Measurements from ENCODE around the gene TRPV6. TPM values are rescaled to one million over a fixed set of nuclear protein-coding genes. Genes with fewer than 3 reads are reported as not detected.

Gene TRPV6
- total RNA-seq, 1 donor from 2014 or later, result under 0.01 TPM

DNA sequence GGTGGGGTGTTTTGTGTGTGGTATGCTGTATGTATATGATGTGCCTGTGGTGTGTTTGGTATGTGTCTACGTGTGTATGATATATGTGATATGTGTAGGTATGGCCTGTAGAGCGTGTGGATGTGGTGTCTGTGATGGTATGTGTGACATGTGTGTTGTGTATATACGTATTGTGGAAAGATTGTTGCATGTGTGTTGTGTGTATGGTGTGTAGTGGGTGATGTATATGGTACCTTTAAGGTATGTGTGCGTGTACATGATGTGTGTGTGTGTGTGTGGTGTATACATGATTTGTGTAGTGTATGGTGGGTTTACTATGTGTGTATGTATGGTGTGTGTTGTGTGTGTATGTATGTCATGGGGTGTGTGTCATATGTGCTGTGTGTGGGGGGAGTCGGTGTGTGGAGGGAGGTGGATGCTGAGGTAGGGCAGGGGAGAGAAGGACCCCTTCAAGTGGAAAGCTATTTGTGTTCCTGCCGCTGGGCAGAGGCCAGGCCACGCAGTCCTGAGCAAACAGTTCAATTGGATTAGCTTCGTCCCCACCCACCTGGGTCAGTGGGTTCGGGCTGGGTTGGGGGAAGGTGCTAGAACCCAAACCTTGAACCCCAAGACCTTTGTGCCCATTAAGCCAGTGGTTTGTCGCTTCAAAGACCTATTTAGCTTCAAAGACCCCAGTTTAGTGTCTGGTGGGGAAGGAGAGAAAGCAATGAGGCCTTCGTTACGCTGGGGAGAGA lies 1.9 kb upstream of the TRPV6 start:
- no peak for FAIRE-seq

DNA sequence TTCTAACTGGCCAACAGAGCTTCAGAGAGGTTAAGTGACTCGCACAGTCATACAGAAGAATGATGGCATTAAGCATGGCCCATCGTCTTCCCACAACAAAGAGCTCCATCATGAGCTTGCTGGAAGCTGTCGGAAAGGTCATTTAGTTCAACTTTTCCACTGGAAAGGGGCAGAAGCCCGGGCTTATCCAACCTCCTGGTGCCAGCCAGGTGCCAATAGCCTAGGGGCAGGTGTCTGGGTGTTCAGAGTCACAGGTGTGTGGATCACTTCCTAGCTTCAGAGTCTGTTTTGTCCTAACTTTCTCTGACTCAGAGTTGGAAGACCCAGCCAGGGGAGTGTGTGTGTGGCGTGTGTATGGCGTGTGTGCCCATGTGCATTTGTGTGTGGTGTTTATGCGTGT lies 1.3 kb upstream of the TRPV6 start:
- FAIRE-seq, result no peak

More for the DNA sequence above, 1.9 kb upstream of the TRPV6 start:
- DNase-seq (ENCODE audit: low spot score in 2 of 2), result no peak

DNA sequence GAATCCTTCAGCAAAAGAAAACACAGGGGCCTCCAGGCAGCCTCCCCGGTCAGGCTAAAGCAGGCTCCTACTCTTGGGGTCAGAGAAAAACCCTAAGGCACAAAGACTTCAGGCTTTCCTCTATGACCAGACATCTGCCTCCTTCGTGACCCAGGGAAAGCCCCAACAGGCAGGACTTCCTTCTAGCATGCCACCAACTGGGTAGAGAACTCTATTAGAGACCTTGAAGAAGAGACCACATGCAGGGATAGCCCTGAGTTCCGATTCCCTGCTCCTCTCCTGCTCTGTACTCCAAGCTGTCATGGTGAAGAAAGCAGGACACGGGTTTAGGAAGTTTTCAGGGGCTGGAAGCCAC lies 1.3 kb downstream of the TRPV6 start:
- no peak for DNase-seq (ENCODE audit: low spot score in 2 of 2)
- no peak for FAIRE-seq

More for the DNA sequence above, 1.3 kb upstream of the TRPV6 start:
- DNase-seq (ENCODE audit: low spot score in 2 of 2), result no peak

DNA sequence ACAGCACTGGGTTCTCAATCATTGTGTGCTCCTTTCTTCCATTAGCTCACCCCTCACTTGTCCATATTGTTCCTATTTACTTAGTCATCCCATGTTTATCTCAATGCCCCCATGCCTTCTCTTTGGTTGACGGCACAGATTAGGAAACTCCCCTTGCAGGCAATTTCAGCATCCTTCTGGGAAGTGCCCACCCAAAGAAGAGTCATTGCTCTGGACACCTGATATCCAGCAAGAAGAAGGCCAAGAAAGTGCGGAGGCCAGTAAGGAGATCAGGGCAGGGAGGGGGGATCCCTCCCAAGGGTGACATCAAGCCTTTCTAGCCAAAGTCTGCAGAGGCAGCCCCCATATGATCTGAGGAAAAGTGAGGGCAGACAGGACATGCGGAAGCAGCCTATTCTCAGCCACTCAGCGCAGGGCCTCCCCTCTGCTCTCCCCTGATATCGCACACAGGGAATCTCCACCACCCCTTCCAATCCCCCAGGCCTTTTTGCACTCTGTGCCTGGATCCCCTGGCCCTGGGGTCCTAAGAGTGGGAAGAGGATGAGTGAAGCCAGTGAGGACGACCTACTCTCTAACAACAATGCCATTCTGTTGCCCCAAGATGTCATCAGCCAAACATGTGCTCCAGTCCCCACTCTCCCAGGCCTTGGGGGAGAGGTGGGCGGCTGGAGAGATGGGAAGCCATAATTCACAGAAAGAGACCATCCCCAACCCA lies 1.8 kb downstream of the TRPV6 start:
- DNase-seq (ENCODE audit: low spot score in 2 of 2) (no peak), FAIRE-seq (no peak)

DNA sequence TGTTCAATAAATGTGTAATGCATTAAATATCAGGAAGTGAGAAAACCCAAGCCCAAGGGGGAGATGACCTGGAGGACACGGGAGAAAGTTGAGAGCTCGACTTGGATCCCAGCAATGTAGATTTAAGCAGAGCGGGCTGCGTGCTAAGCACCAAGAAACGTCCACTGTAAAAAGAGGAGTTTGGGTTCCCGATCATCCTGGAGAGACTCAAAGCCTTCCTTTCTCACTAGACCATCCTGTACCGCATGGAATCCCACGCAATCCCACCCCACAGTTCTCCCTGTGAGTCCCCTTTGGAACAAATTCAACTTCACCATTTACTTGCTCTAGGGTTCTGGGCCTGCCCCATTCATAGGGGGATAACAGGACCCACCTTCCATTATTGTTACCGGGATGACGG lies 2.4 kb downstream of the TRPV6 start:
- FAIRE-seq, result no peak
- no peak for DNase-seq (ENCODE audit: low spot score in 2 of 2)

DNA sequence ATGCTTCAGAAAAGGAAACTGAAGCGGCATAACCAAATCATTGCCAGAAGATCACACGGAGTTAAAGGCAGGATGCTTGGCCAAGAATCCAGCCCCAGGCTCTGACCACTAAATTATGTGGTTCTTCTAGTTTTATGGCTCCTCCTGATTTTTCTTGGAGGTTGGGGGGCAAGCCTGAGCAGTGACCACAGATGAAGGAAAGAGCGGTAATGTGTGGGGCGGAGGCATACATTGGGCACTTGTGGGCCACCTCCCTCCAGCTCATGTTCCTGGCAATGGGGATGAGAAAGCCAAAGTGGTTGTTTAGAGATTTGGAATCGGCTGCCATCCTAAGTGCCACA lies 3.2 kb downstream of the TRPV6 start:
- DNase-seq (ENCODE audit: low spot score in 2 of 2) (no peak), FAIRE-seq (no peak)

DNA sequence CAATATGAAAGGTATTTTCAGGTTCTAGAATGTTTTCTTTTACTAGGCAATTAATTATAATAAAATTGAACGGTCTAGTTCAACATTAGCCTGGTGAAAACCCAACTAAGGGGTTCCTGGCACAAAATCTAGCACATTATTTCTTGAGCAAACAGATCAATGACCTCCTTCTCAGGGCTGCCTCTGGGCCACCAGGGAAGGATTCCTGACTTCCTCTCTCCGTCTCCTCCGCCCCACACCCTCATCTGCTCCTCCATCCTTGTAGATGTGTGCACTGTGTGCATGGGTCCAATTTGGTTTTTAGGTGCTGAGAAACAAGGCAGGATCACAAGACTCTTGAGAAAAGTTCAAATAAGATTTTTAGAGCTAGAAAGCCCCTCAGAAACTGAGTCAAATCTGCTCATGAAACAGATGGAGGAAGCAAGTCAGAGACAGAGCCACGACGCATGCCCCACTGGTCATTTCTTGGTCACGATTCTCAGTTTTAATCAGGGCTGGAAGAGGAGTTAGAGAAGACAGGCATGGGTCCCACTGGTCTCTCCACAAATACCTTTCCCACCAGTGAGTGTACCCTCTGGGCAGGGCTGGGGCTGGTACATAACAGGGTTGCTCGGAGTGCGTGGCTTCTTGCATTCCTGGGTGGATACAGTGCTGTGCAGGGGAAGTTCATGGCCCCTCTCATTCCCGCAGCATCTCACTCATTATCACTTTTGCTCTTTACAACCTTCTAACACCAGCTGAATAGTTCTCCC lies 3.8 kb downstream of the TRPV6 start:
- FAIRE-seq, result no peak
- DNase-seq (ENCODE audit: low spot score in 2 of 2), result no peak

DNA sequence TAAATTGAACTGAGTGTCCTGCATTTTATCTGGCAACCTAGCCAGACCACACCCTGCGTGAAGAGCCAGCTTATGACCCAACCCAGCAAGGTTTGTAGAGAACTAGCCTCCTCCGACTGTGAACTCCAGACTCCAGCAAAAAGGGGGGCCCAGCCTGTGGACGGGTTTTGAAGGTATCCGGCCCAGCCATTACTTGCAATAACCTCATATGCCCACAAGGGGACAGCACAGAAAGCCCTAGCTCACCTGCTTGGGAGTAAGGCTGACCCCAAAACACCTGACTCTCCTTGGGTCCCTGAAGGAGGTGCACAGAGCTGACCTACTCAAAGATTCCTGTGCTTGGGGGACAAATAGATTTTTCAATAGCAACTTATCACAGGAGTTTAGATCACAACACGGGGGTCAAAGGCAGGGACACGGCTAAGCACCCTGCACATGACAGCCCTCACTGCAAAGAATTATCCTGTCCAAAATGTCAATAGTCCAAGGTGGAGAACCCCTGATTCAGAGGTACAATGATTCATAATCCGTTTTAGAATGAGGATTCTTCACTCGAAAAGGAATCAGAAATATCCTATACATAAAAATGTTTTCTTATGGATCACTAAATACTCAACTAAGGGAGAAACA lies 4.6 kb downstream of the TRPV6 start:
- FAIRE-seq (no peak), DNase-seq (ENCODE audit: low spot score in 2 of 2) (no peak)

DNA sequence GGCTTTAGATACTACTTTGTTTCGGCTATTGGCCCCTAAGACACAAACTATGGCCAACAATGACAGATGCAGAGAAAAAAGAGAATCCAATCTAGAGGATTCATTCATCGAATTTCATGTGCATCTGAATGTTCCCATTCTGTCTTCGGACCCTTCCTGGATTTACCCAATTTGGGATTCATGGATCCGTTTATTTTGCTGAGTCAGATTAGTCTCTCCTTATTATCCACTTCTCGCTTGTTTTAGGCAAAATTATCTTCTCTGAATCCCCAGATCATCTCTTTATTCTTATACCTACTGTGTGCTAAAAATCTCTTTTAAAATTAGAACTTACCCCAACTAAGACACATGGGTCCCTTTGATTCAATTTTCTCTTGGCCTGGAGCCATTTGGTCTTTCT lies 6.5 kb downstream of the TRPV6 start:
- DNase-seq (ENCODE audit: low spot score in 2 of 2) (no peak), FAIRE-seq (no peak)

DNA sequence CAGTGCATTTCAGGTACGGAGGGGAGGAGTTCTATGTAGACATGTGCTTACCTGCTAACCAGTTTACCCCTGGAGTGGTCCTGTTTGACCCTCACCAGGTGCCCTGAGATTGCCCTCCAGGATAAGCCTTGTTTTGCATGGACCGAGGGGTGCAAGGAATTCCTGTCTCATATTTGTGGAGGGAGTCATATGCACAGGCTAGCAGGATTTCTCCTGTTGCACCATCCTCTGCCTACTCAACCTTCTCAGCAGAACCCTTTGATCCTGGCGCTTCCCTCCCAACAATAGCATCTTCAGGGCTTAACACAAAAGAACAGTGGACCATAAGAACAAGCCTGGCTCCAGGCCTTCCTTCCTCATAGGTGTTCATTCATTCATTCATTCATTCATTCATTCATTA lies 7.2 kb downstream of the TRPV6 start:
- DNase-seq (ENCODE audit: low spot score in 2 of 2), result no peak

DNA sequence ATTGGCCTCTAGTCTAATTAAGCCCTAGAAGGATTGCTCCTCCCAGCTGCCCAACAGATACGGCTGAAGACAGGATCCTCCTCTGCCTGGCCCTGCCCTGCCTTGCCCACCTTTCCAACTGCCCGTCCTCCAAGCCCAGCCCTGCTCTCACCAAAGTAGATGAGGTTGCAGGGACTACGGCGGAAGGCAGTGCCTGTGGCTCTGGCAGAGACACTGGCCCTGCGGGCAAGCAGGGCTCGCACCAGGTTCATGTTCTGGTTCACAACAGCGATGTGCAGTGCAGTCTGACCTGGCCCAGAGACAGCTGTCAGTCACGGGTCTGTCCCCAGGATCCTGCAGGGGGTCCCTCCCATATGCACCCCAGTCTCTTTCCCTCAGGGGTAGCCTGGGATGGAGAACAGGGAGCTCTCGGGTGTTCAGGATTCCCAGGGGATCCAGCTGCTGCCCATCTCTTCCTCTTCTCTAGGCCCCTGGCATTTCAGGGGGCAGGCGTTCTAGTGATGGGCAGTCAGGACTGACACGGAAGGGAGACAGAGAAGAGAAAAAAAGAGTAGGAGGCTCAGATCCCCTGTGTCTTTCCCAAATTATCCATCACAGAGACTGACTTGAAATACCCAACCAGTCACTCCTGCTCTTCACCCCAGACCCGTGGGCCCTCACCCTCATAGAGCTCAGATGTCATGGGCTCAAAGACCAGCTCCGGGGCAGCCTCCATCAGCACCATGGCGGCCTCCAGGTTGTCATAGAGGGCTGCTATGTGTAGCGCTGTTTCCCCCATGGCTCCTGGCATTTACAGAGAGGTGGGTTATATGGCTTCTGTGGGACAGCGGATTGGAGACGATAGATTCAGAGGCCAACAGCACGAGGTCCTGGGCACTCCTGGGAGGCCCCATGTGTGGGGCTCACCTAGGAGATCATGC lies 8.3 kb downstream of the TRPV6 start:
- no peak for DNase-seq (ENCODE audit: low spot score in 2 of 2)
- FAIRE-seq, result no peak

More for the DNA sequence above, 7.2 kb downstream of the TRPV6 start:
- FAIRE-seq, result no peak

DNA sequence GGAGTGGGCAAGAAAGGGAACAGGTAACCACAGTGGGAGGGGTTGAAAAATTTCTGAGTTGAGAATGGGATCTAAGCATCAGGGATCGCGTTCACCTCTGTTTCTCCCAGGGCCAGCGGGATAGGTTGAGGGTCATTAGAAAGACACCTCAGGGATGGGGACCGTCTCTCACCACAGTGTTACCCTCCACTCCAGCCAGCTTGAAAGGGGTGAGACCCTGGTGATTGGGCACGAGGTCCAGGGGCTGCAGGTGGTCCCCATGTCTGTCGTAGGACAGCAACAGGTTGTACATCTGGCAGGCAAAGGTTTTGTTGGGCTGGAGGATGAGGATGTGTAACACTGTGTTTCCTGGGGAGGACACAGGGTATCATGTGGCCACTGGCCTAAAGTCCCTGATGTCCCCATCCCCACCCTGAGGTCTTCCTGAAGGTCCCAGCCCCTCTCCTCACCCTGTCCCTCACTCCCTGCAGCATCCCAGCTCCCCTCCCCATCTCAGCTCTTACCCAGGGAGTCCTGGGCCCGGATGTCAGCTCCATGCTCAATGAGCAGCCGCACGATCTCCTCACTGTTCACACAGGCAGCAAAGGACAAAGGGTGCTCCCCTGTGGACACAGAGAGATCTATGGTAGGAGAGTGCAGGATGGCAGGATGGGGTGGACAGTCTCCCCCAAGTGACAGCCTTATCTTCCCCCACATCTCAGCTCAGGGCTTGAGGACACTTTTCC lies 9.1 kb downstream of the TRPV6 start:
- DNase-seq (ENCODE audit: low spot score in 2 of 2) (no peak), FAIRE-seq (no peak)

DNA sequence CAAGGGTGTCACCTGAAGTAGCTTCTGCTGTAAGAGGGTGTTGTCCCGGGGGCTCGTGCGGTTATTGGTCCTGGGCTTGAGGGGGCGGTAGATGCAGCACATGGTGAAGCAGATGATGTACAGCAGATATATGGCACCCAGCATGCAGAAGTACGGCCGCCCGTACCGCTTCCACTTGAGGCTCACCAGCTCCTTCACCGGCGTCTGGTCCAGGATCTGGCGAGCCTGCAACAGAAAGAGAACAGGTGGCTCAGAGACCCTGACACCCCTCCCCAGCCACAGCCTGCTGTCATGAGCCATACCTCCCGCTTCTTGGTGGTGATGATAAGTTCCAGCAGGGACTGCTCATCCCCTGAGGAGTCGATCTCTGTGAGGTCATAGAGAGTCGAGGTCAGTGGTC lies 10.1 kb downstream of the TRPV6 start:
- DNase-seq (ENCODE audit: low spot score in 2 of 2), result no peak
- FAIRE-seq, result no peak

DNA sequence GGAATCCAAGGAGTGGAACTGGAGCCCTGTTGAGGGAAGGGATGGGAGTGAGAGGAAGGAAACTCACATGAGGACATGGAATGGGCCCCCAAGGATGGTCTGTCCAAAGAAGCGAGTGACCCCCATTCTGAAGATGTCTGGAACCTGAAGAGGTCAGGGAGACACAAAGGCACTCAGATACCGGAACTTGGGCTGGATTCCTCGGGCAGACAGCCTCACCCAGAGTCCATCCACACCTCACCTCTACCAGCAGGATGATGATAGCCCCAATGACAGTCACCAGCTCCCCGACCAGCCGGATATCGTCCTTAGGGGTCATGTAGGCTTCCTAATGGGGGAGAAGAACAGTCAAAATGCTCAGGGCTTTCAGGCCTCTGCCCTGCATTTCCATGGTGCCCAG lies 10.7 kb downstream of the TRPV6 start:
- no peak for DNase-seq (ENCODE audit: low spot score in 2 of 2)
- no peak for FAIRE-seq

DNA sequence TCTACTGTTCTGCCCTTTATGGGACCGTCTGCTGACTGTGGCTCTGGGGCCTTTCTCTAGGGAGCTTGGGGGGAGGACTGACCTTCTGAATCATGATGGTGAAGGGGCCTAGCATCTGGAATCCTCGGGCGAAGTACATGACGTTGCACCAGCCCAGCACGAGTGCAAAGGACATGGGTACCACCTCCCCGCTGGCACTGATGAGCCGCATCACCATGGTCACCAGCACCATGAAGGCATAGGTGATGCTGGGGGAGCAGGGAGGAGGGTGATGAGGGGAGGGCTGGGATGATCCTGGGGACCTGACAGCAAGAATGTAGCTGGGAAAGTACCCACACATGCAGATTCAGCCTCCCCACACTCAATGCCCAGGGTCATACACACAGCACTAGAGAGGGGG lies 11.1 kb downstream of the TRPV6 start:
- FAIRE-seq, result no peak
- DNase-seq (ENCODE audit: low spot score in 2 of 2), result no peak

DNA sequence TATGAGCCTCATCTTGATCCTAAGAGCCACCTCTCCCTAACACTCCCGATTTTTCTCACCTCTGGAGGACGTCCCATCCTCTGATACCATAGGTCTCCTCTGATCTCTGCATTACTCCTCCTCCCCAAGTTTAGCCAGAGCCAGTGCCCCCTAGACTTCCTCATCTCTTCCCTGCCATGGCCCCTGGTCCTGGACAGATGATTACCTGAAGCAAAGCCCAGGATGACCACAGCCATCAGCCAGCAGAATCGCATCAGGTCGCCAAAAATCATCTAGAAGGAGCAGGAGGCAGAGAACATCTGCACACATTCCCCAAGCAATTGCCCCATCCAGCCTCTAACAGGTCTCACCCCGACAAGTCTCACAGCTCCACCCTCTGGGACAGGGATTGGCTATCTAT lies 11.7 kb downstream of the TRPV6 start:
- FAIRE-seq (no peak), DNase-seq (ENCODE audit: low spot score in 2 of 2) (no peak)

DNA sequence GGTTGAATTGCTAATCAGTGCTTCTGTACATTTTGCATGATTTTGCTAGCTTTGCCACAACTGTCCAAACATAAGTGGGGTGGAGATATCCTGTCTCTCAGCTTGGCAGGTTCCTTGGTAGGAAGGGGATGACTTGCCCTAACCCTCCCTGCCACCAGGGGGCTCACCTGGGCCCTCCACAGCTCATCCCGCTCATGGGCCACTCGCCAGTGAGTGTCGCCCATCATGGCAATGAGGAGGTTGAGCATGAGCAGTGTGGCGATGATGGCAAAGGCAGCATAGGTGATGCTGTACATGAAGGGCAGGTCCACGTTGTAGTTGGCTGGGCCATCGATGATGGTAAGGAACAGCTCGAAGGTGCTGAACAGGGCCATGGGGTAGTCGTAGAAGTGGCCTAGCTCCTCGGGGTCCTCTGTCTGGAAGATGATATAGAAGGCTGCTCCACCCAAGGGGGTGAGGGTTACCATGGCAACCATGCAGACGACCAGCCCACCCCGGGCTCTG lies 12.2 kb downstream of the TRPV6 start:
- FAIRE-seq, result no peak

DNA sequence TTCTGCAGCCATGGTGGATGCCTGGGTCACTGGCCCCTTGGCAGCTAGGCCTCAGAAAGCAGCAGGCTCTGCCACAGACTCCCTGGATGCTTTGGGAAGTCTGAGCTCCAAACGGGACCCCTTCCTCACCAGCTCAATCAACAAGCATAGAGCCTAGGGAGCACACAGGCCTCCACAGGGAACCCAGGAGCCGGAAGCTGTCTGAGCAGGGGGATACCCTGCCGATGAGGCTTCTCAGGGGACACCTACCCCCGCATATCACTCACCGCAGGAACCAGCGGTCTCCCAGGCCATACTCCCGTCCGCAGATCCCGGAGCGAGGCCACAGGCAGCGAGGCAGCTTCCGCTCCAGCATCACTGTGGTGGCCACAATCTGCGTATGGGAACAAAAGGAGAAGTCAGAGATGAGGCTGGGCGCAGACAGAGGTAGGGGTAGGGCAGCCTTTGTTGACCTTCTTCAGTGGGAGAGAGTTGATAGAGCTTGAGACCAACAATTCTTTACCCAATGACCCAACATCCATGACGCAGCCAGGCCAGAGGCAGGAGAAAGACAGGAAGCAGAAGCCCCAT lies 13.4 kb downstream of the TRPV6 start:
- FAIRE-seq (no peak), DNase-seq (ENCODE audit: low spot score in 2 of 2) (no peak)

More for the DNA sequence above, 12.2 kb downstream of the TRPV6 start:
- no peak for DNase-seq (ENCODE audit: low spot score in 2 of 2)

Data from frontal cortex (tissue), 4 donors.